Neural crest cell (in vitro differentiated cells): ENCODE data around the gene ZSCAN16. TPM values are rescaled to one million over a fixed set of nuclear protein-coding genes. Genes with fewer than 3 reads are reported as not detected.
A peak's percentile ranks its signal among the peaks of the same experiment; 100 is the strongest.
"Not testable (repeated sequence)": the region's sequence is repeated elsewhere in the genome, so short reads cannot be mapped to it uniquely, and the experiment has no call there.

Source experiments
- DNase-seq: peaks from one replicate; pipeline ENCODE4 v3.0.0; 2021; ENCODE audit warnings: low read depth, mixed read lengths, low spot score
- H3K27ac Mint-ChIP-seq: one replicate; pipeline ENCODE4 v1.8.0; 2021; ENCODE audit warnings: mild to moderate bottlenecking, mixed read lengths; ENCODE audit not compliant: unreplicated experiment
- H3K27me3 Mint-ChIP-seq: 2 replicates; pipeline ENCODE4 v1.8.0; 2021; ENCODE audit warnings: low read depth, mild to moderate bottlenecking, mixed read lengths
- H3K36me3 Mint-ChIP-seq: 2 replicates; pipeline ENCODE4 v1.8.0; 2021; ENCODE audit warnings: low read depth, mild to moderate bottlenecking, mixed read lengths
- H3K4me1 Mint-ChIP-seq: 2 replicates; pipeline ENCODE4 v1.8.0; 2021; ENCODE audit warnings: mixed read lengths
- H3K4me3 Mint-ChIP-seq: one replicate; pipeline ENCODE4 v1.8.0; 2021; ENCODE audit warnings: mild to moderate bottlenecking, mixed read lengths
- H3K9me3 Mint-ChIP-seq: 2 replicates; pipeline ENCODE4 v1.8.0; 2021; ENCODE audit warnings: mixed read lengths
- total RNA-seq: library from RNA; stranded (reverse); gene quantifications from 2 replicates; pipeline ENCODE4 v1.2.1, GENCODE V29; 2021
- TF ChIP-seq, protein P1 (sequence below): fragments of 200-600 bp; sonication (generic); conservative IDR thresholded peaks from 2 replicates; pipeline ENCODE4 v1.5.0; 2021; ENCODE audit warnings: antibody characterized with exemption, mild to moderate bottlenecking

Gene ZSCAN16
- total RNA-seq, 1 donor from 2014 or later, result 11.1 TPM

DNA sequence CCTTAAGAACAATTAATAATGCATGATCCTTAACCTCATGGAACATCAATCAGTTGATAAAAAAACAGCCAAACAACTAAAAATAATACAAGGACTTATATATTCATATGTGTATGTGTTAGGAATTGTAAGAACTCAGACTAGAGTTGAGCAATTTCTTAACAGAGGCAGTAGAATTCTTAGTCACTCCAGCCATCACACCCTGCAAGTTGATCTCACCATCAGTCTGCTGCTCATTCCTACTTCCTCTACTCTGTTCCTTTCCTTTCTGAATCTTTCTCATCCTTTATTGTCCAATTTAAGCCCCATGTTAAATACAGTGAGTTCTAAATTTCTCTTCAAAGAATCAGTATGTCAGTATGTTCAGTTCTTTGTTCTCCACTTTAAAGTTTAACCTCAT, 41.5 kb upstream of the ZSCAN16 start:
- DNase-seq, result no peak
- Mint-ChIP-seq H3K27ac (no peak overlapping the region), H3K9me3 (peaks cover 4% of the 10 kb centered on the region), H3K4me3 (peak overlapping the region; percentile 67), H3K4me1 (peaks cover 15% of the 10 kb centered on the region), H3K36me3 (peaks cover 8% of the 10 kb centered on the region), H3K27me3 (peaks cover 4% of the 10 kb centered on the region)
- TF ChIP-seq, protein P1, sequence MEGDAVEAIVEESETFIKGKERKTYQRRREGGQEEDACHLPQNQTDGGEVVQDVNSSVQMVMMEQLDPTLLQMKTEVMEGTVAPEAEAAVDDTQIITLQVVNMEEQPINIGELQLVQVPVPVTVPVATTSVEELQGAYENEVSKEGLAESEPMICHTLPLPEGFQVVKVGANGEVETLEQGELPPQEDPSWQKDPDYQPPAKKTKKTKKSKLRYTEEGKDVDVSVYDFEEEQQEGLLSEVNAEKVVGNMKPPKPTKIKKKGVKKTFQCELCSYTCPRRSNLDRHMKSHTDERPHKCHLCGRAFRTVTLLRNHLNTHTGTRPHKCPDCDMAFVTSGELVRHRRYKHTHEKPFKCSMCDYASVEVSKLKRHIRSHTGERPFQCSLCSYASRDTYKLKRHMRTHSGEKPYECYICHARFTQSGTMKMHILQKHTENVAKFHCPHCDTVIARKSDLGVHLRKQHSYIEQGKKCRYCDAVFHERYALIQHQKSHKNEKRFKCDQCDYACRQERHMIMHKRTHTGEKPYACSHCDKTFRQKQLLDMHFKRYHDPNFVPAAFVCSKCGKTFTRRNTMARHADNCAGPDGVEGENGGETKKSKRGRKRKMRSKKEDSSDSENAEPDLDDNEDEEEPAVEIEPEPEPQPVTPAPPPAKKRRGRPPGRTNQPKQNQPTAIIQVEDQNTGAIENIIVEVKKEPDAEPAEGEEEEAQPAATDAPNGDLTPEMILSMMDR, result no peak

GRCh38 chr6:28089054-28089453, 35.4 kb upstream of the ZSCAN16 start:
- TF ChIP-seq, protein P1, result no peak
- Mint-ChIP-seq H3K36me3 (peaks cover 40% of the 10 kb centered on the region), H3K9me3 (peaks cover 12% of the 10 kb centered on the region), H3K4me1 (no peaks in the 10 kb centered on the region), H3K27me3 (no peaks in the 10 kb centered on the region), H3K4me3 (no peak overlapping the region), H3K27ac (no peak overlapping the region)
- no peak for DNase-seq

- H3K36me3 Mint-ChIP-seq, result peaks cover 38% of the 10 kb centered on the region
- TF ChIP-seq, protein P1, result no peak
- H3K27me3 Mint-ChIP-seq, result no peaks in the 10 kb centered on the region
- H3K4me3 Mint-ChIP-seq, result no peak overlapping the region
- H3K9me3 Mint-ChIP-seq, result peaks cover 12% of the 10 kb centered on the region
- no peak overlapping the region for H3K27ac Mint-ChIP-seq
- H3K4me1 Mint-ChIP-seq, result no peaks in the 10 kb centered on the region
- DNase-seq, result no peak
Observed at GRCh38 chr6:28090917-28091586, 33.4 kb upstream of the ZSCAN16 start.

DNA sequence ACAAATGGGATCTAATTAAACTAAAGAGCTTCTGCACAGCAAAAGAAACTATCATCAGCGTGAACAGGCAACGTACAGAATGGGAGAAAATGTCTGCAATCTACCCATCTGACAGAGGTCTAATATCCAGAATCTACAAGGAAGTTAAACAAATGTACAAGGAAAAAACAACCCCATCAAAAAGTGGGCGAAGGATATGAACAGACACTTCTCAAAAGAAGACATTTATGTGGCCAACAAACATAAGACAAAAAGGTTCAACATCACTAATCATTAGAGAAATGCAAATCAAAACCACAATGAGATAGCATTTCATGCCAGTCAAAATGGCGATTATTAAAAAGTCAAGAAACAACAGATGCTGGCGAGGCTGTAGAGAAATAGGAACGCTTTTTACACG, 22.2 kb upstream of the ZSCAN16 start:
- Mint-ChIP-seq H3K27me3 (peaks cover 32% of the 10 kb centered on the region), H3K4me1 (peaks cover 10% of the 10 kb centered on the region), H3K9me3 (peaks cover 10% of the 10 kb centered on the region)
- H3K27ac Mint-ChIP-seq, H3K36me3 Mint-ChIP-seq, DNase-seq, H3K4me3 Mint-ChIP-seq: not testable (repeated sequence)

GRCh38 chr6:28102699-28103098, 21.7 kb upstream of the ZSCAN16 start:
- not testable (repeated sequence) for H3K27ac Mint-ChIP-seq, H3K9me3 Mint-ChIP-seq, H3K36me3 Mint-ChIP-seq, DNase-seq
- H3K27me3 Mint-ChIP-seq, result peaks cover 32% of the 10 kb centered on the region
- peaks cover 10% of the 10 kb centered on the region for H3K4me1 Mint-ChIP-seq
- H3K4me3 Mint-ChIP-seq, result peak overlapping the region; percentile 51

DNA sequence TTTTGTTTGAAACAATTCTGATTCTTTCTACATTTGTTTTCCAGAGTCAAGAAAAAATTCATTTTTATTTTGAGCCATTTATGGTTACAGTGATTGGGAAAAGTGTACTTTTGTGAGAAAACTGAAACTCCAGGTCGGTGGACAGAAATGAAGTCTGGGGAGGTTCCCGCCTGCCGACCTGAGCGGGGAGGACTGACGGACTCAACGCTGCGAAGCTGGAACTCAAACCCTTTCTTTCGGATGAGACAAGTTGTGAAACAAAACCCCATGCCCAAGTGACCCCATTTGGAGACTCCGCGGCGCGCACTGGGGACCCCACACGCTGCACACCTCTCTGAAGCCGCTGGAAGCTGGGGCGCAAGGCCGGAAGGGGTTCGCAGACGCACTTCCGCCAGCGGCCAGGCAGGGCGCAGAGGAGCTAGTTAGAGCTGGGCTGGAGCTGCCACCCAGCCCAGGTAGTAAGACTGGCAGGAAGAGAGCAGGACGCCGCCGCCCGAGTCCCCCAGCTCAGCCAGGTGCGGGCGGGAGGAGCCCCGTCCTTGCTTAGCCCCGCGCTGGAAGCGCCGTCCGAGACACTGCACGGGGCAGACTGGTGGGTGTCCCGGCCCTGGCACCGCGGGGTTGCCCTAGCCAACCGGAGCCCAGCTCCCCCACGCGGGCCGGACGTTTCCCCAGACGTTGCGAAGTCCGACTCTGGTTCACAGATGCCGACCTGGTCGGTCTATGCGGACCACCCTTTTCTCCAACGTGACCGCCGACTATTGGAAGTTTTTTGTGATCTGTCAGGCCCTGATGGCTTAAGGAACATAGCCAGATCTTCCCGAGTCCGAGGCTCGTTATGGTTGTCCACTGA, 19.8 kb upstream of the ZSCAN16 start:
- Mint-ChIP-seq H3K27ac (peak overlapping the region; percentile 62), H3K9me3 (peaks cover 5% of the 10 kb centered on the region), H3K36me3 (peaks cover 3% of the 10 kb centered on the region), H3K27me3 (peaks cover 32% of the 10 kb centered on the region), H3K4me1 (peaks cover 10% of the 10 kb centered on the region), H3K4me3 (peak overlapping the region; percentile 93)
- TF ChIP-seq, protein P1, result peak; percentile 70
- DNase-seq, result peak; percentile 65
